Epithelial cell of proximal tubule (primary cell): ENCODE results near the gene TMEM200B. TPM values are rescaled to one million over a fixed set of nuclear protein-coding genes. Genes with fewer than 3 reads are reported as not detected.
"Not testable (repeated sequence)": the region's sequence is repeated elsewhere in the genome, so short reads cannot be mapped to it uniquely, and the experiment has no call there.

Experiments
- DNase-seq: peaks from one replicate; pipeline ENCODE4 v3.0.0-alpha.2; 2011; ENCODE audit warnings: low read depth
- H3K4me3 ChIP-seq: 2 replicates; pipeline ENCODE4 v1.5.1; 2011; ENCODE audit warnings: low read depth, mild to moderate bottlenecking, low read length
- total RNA-seq: library from RNA; depleted of rRNA; stranded (reverse); fragments of >200 nt; gene quantifications from 2 replicates; pipeline ENCODE4 v1.2.3, GENCODE V29; 2015
- TF ChIP-seq, protein P1 (sequence below): conservative IDR thresholded peaks from 2 replicates; pipeline ENCODE4 v1.5.1; 2012; ENCODE audit warnings: low read depth, mild to moderate bottlenecking, low read length

TMEM200B gene
- total RNA-seq, 1 donor from 2014 or later, result 6.9 TPM

DNA sequence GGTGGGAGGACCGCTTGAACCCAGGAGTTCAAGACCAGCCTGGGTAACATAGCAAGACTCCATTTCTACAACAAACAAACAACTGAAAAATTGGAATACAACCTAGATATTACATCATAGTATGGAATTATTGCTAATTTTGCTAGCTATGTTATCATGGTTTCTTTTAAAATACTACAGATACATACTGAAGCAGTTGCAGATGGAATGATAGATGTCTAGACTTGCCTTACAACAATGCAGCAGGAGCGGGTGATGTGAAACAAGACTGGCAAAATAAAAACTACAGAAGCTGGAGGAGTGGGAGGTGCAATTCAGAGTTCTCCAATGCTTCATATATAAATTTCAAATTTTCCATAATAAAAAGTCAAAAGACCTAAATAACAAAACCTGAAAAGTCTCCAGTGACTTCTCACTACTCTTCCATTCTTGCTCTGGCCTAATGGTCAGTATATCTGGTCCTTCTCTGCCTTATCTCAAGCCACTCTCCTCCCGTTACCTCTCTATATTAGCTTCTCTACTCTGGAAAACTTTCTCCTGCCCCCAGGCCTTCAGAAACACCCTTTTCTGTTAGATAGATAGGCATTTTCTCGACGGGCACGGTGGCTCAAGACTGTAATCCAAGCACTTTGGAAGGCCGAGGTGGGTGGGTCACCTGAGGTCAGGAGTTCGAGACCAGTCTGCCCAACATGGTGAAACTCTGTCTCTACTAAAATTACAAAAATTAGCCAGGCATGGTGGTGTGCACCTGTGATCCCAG lies 28.5 kb upstream of the TMEM200B start:
- TF ChIP-seq, protein P1, sequence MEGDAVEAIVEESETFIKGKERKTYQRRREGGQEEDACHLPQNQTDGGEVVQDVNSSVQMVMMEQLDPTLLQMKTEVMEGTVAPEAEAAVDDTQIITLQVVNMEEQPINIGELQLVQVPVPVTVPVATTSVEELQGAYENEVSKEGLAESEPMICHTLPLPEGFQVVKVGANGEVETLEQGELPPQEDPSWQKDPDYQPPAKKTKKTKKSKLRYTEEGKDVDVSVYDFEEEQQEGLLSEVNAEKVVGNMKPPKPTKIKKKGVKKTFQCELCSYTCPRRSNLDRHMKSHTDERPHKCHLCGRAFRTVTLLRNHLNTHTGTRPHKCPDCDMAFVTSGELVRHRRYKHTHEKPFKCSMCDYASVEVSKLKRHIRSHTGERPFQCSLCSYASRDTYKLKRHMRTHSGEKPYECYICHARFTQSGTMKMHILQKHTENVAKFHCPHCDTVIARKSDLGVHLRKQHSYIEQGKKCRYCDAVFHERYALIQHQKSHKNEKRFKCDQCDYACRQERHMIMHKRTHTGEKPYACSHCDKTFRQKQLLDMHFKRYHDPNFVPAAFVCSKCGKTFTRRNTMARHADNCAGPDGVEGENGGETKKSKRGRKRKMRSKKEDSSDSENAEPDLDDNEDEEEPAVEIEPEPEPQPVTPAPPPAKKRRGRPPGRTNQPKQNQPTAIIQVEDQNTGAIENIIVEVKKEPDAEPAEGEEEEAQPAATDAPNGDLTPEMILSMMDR, result no peak
- H3K4me3 ChIP-seq, result no peak overlapping the region
- no peak for DNase-seq

DNA sequence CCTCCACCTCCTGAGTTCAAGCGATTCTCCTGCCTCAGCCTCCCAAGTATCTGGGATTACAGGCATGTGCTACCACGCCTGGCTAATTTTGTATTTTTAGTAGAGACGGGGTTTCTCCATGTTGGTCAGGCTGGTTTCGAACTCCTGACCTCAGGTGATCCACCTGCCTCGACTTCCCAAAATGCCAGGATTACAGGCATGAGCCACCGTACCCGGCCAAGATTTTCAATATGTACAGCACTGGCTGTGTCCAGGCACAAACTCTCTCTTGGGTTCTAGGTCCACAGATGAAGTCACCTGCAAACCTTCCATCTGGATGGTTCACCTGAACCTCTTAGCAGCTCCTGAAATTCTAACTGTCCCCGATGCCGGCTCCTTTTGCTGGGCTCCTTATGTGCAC lies 26.6 kb upstream of the TMEM200B start:
- not testable (repeated sequence) for DNase-seq

DNA sequence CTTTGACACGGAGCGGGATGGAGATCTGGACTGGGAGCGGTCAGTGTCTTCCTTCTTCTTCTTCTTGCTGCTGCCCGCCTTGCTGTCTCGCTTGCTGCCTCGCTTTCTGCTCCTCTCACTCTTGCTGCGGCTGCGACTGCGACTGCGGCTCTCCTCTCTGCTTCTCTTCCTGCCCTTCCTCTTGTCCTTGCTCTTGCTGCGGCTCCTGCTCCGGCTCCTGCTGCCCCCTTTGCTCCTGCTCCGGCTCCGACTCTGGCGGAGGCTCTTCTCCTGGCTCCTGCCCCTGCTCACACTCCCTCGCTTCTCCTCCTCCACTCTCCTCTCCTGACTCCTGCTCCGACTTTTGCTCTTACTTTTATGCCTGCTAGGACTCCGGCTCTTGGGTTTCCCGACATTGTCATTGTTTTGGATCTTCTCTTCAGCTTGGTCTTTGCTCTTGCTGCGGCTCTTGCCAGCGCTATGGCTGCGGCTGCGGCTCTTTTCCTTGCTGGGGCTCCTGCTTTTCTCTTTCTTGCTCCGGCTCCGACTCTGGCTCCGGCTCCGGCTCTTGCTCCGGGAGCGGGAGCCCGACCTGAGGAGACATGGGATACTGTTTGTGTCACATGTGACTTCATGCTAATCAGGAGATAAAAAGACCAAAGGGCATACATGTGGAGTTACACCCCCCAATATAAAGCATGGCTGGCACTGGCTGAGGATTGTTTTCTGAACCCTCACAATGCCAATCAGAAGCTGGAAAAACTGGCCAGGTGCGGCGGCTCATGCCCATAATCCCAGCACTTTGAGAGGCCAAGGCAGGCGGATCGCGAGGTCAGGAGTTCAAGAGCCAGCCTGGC lies 25.2 kb upstream of the TMEM200B start:
- H3K4me3 ChIP-seq, result no peak overlapping the region
- DNase-seq, result no peak
- TF ChIP-seq, protein P1, result no peak

More for the DNA sequence above, 26.6 kb upstream of the TMEM200B start:
- H3K4me3 ChIP-seq, result not testable (repeated sequence)

DNA sequence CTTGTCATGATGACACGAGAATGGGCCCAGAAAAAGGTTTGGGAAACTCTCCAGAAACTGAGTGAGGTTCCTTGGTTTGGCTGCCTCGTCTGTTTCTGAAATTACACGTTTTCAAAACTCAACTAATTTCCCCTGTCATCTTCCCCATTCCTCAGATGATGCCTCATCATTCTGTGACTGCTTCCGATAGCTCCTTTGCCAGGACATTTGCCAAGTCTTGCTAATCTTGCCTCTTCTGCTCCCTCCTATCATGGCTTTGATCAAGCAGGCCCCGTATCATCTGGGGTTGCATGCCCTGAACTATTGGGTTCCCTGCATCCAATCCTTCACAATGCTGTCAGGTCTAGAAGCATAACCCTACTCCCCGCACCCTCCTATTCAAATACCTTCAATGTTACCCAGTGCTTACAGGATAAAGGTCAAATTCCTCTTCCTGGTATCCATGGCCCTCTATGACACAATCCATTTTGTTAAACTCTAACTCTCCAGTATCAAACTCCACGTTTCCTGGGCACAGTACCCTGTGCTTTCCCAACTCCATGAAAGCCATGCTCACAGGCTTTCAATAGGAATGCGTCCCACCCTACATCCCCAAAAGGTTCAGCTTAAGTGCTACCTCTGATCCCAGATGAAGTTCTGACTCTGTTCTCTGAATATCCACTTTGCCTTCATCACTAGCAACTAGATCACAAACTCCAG lies 22.2 kb upstream of the TMEM200B start:
- TF ChIP-seq, protein P1, result no peak

DNA sequence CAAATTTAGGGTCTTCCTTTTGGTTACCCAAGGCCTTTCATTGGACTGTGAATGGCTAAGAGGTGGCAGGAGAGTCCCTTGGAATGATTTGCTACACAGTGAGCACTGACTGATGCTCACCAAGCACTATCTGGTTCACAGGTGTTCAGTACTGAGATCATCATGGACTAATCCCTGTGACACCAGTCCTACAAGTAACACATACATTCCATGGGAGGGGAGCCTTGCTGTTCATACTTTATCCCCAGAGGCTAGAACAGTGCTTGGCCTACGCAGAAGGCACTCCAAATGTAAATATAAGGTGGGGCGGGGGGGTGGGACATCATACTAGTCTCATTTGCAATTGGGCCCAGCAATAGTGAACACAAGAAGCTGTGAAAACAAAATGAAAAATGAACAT lies 20.5 kb upstream of the TMEM200B start:
- no peak overlapping the region for H3K4me3 ChIP-seq
- DNase-seq, result no peak
- TF ChIP-seq, protein P1, result no peak

More for the DNA sequence above, 22.2 kb upstream of the TMEM200B start:
- no peak overlapping the region for H3K4me3 ChIP-seq
- peak; percentile 83 for DNase-seq

DNA sequence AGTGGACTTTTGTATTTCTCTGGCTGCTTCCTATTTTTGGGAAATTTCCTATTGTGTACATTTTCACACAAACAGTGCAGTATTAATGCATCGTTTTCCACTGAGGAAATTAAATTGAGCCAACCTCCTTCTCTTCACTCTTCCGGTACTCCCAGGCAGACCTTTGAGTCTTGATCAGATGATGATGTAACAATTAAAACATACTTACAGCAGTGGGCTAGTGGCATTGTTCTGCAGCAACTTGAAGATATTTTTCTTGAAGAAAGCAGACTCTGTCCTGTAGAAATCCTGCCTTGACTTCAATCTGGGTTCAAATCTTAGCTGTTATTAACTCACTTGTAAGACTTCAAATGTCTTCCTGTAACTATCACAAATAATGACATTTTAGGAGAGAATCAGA lies 19.0 kb upstream of the TMEM200B start:
- TF ChIP-seq, protein P1, result no peak
- DNase-seq, result no peak
- no peak overlapping the region for H3K4me3 ChIP-seq

DNA sequence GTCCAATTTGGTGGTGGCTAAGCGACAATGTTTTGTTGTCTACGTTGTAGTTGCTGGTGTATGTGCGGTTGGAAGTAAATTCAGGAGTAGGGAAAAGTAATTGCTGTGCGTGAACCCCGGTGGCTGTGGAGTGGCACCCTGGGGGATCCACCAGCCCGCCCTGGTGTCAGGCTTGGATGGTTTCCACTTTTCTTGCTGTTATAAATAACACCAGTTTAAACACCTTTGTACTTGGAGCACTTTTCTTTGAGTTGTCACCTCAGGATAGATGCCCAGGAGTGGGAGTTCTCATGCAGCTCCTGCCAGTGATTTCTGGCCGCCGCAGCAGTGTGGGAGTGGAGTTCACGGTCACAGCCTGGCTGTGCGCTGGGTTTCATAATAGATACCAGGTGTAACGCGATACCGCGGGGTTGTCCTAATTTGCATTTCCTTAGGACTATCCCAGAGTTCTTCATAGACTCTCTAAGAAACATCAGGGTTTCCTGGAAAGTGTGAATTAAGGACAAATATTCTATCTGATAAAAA lies 12.8 kb upstream of the TMEM200B start:
- H3K4me3 ChIP-seq, result no peak overlapping the region
- TF ChIP-seq, protein P1, result no peak
- no peak for DNase-seq
